NCI-H2029 treated with DMSO at 0.1 percent for 48 hours (cell line): ENCODE data around the gene MAG.
A peak's percentile ranks its signal among the peaks of the same experiment; 100 is the strongest.
"Not testable (repeated sequence)": the region's sequence is repeated elsewhere in the genome, so short reads cannot be mapped to it uniquely, and the experiment has no call there.

ENCODE experiments used
- DNase-seq: peaks from one replicate; lab custom pipeline; 2025; lab: John Stamatoyannopoulos, UW

The MAG gene

GRCh38 chr19:35346193-35347052, 54.5 kb downstream of the MAG start:
- DNase-seq: no peak

- DNase-seq: no peak
Observed at GRCh38 chr19:35347171-35347929, 55.4 kb downstream of the MAG start, which contains the start of gene FFAR1. Gene FFAR1, plus strand, starts transcription at chr19:35347902. Its CDS starts 3,650 bp downstream, at chr19:35351552.

DNA sequence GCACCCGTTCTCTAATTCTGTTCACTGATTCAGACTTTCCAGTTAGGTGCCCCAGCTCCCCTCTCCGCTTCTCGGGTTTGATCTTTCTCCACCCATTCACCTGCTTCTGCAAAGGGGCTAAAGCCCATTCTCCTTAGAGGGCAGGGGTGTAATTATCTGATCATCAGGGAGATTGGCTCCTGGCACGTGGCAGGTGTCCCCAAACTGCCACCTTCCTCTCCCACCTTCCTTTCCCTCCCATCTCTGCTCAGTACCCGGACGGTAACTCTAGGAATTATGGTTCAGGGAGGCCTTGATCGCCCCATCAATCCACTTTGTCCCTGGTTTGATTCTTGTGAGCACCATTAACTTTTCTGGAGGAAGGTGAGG, 56.0 kb downstream of the MAG start:
- no peak for DNase-seq

GRCh38 chr19:35348911-35349611, 57.1 kb downstream of the MAG start:
- DNase-seq: no peak

GRCh38 chr19:35349614-35350521, 57.9 kb downstream of the MAG start:
- no peak for DNase-seq

GRCh38 chr19:35350591-35350990, 58.6 kb downstream of the MAG start:
- DNase-seq: no peak

- DNase-seq: no peak
Observed at GRCh38 chr19:35351411-35352176, 59.6 kb downstream of the MAG start.

- DNase-seq: no peak
Observed at GRCh38 chr19:35352177-35352447, 60.2 kb downstream of the MAG start.

DNA sequence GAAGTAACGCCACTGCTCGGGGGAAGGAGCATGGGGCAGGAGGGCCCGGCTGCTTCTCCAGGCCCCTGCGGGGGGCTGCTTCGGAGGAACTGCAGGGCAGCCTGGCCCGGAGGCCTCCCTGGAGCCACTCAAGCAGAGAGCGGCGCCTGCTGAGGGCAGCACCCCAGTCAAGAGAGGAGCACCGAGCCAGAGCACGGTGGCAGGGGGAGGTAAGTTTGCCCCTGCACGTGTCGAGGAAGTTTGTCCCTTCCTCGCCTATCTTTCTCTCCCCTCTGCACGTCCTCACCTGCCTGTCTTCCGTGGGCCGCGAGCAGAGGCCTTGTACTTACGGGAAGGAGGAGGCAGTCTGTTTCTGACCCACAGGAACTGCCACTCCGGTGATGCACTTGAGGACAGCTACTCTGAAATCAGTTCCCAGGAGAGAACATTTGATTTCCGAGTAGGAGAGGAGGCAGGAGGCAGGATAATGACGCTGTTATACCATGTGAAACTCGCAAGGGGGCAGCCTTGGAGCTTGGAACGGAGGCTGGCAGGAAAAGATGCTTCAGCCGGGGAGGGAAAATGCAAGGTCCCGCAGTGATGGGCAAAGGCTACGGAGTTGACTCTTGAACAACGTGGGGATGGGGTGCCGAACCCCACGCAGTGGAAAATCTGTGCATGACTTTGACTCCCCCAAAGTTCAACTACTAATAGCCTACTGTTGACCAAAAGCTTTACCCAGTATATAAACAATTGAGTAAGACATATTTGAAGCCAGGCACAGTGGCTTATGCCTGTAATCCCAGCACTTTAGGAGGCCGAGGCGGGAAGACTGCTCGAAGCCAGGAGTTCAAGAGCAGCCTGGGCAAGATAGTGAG, 60.7 kb downstream of the MAG start:
- peak; percentile 45 for DNase-seq

DNA sequence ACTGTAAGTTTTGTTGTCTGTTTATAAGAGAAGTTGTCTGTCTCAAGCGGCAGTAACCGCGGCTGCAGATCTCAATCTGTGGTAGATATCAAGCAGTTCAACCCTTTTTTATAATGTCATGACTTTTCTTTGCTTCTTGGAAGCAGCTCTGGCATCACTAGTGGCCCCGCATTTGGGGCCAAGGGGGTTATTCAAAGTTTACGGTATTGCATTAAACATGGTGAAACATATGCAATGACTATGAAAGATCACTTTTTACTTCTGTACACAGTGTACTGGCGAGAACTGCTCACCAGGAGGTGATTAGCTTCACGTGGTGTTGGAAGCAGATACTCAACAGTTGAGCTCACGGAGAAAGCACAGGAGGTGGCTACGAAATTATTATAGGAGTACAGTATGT, 61.7 kb downstream of the MAG start:
- DNase-seq: no peak

- no peak for DNase-seq
Observed at GRCh38 chr19:35354898-35355297, 62.9 kb downstream of the MAG start.

DNA sequence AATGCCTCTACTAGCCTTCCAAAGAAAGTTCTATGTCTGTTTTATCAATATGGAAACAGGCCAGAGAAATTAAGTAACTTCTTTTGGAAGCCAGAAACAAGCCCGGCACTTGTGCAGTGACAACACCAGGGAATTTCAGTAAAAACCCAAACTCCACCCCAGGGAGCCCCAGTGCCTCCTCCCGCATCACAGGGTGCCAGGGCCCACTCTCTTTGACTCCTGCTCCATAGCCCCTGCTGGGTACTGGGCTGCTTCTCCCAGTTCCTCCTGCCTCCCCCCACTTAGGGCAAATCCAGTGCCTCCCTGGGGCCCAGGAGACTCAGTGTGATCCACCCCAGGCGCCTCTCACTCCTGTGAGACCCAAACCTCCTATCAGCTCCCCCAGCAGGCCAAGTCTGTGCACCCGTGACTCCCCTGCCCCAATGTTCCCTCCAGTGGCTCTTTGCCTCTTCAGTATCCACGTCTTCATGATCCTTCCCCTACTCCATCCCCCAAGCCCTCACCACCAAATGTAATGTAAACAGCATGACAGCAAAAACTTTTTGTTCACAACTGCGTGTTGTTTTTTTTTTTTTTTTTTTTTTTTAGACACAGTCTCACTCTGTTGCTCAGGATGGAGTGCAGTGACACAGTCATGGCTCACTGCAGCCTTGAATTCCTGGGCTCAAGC, 64.0 kb downstream of the MAG start:
- no peak for DNase-seq

GRCh38 chr19:35357867-35358573, 66.1 kb downstream of the MAG start, which contains the start of gene FFAR3:
Gene FFAR3, plus strand, starts transcription at chr19:35358460. Its CDS starts 431 bp downstream, at chr19:35358891.
- DNase-seq: no peak

DNA sequence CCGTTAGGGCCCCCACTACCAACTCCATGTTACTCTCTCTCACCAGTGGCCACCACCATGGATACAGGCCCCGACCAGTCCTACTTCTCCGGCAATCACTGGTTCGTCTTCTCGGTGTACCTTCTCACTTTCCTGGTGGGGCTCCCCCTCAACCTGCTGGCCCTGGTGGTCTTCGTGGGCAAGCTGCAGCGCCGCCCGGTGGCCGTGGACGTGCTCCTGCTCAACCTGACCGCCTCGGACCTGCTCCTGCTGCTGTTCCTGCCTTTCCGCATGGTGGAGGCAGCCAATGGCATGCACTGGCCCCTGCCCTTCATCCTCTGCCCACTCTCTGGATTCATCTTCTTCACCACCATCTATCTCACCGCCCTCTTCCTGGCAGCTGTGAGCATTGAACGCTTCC, 66.9 kb downstream of the MAG start:
- DNase-seq: not testable (repeated sequence)

DNA sequence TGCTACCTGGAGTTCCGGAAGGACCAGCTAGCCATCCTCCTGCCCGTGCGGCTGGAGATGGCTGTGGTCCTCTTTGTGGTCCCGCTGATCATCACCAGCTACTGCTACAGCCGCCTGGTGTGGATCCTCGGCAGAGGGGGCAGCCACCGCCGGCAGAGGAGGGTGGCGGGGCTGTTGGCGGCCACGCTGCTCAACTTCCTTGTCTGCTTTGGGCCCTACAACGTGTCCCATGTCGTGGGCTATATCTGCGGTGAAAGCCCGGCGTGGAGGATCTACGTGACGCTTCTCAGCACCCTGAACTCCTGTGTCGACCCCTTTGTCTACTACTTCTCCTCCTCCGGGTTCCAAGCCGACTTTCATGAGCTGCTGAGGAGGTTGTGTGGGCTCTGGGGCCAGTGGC, 67.4 kb downstream of the MAG start:
- DNase-seq: not testable (repeated sequence)

GRCh38 chr19:35360081-35360480, 68.1 kb downstream of the MAG start:
- not testable (repeated sequence) for DNase-seq

DNA sequence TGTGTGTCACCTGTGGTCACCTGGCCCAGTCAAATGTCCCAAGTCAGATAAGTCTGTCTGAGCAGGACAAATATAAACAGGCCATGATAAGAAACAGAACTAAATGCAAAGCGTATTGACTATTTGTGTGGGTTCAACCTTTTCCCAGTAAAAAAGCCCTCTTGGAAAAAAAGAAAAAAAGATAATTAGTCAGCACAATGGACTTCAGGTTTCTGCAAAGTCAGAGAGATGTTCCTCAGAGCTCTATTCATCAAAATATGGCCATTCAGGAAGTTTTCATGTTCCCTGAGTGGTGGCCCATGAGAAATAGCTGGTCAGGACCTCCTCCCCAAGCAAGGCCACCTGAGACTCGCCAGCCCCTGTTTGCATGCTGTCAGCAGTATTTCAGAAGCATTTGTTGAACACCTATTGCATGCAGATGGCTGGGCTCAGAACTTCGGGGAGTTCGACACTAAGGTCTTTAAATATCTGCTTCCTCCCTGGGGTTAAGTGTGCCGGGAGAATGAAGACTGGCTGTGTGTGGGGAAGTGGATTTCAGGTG, 69.0 kb downstream of the MAG start:
- DNase-seq: no peak

DNA sequence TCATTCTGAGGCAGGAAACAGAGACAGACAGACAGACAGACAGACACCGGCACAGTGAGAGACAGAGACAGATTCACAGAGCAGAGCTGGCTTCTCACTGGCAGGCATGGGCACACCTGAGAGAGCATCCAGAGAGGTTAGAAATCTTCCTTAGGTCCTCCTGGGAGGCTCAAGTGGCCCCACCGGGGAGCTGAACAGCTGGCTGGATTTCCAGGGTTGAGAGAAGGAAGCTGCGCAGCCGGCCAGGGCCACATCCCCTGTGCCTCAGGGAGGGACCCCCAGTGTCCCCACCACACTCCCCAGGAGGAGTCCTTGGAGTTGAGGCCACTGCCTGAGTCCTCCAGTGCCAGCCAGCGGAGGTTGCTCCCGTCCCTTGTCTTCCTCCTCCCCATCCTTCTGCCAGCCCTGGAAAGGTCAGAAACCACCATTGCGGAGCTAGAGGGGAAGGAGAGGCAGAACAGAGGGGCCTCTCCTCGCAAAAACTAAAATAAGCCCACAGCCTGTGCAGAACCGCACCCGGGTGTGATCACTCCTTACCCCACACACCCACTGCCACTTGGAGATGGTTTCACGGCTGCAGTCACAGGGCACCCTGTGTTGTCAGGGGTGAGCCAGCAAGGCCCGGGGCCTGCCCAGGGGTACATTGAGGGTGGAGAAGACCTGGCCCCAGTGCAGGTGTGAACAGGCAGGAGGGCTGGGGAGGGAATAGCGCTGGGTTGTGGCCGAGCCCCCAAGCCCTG, 70.5 kb downstream of the MAG start:
- DNase-seq: no peak
